K562 (cell line): ENCODE data around the gene NUDT12. TPM values are rescaled to one million over a fixed set of nuclear protein-coding genes. Genes with fewer than 3 reads are reported as not detected.
A peak's percentile ranks its signal among the peaks of the same experiment; 100 is the strongest.

Experiments
- ATAC-seq: fragments of 200-7000 bp; cut with Tn5 transposase; 3 replicates; pipeline ENCODE4 v1.9.1; 2020; ENCODE audit warnings: moderate library complexity
- Bru-seq: library from RNA; stranded (reverse); fragments of 400-500 nt; gene quantifications from one replicate; lab custom pipeline; 2021; lab: Mats Ljungman, UMichigan
- BruChase-seq, 2 experiments: library from RNA; stranded (reverse); fragments of 400-500 nt; gene quantifications; one replicate each; lab custom pipeline; 2021; lab: Mats Ljungman, UMichigan
- BruUV-seq: library from RNA; stranded (reverse); fragments of 400-500 nt; replicated peaks from 2 replicates; lab custom pipeline; 2021; lab: Mats Ljungman, UMichigan
- CTCF ChIA-PET: fragments of 300-600 bp; formaldehyde crosslinking; extraction: SDS; loops from one replicate; lab custom pipeline; 2021; ENCODE audit warnings: low intra/inter-chr PET ratio; lab: Yijun Ruan, JAX
- POLR2A ChIA-PET: fragments of 300-600, 350-650 bp; sonication (Branson Sonifier 250); formaldehyde crosslinking; extraction: SDS; loops from one replicate; lab custom pipeline; 2021; ENCODE audit warnings: antibody characterized with exemption, inconsistent platforms; lab: Yijun Ruan, JAX
- DNase-seq, 4 experiments: peaks; one replicate each; pipeline versions ENCODE4 v3.0.0 to v3.0.0-alpha.2; 2011 to 2018; ENCODE audit warnings: low spot score in 3 of 4, mixed read lengths in 3 of 4; ENCODE audit errors: extremely low read depth in 1 of 4
- FAIRE-seq: peaks from 2 replicates; lab custom pipeline; 2011; peaks lifted over from hg19 to GRCh38; lab: Jason Lieb, UNC
- H2AFZ ChIP-seq: 2 replicates; pipeline ENCODE4 v1.6.0; 2011; ENCODE audit warnings: low read depth, low read length, control low read depth, inconsistent platforms
- H3K27ac ChIP-seq: fragments of 200-600 bp; 3 replicates; pipeline ENCODE4 v1.8.0; 2011; ENCODE audit warnings: low read depth, mild to moderate bottlenecking, control low read depth, inconsistent platforms, low read length, moderate library complexity, mixed read lengths; ENCODE audit errors: extremely low read depth
- H3K27me3 ChIP-seq, 2 experiments: fragments of 300-600 bp in 1 of 2; 2 replicates in 1 of 2; 3 replicates in 1 of 2; pipeline versions ENCODE4 v1.6.0 to v1.8.0; 2011; ENCODE audit warnings: inconsistent platforms in 2 of 2, low read length in 2 of 2, mild to moderate bottlenecking in 1 of 2, mixed read lengths in 1 of 2, moderate library complexity in 1 of 2; ENCODE audit not compliant: control insufficient read depth in 2 of 2, insufficient read depth in 2 of 2
- H3K36me3 ChIP-seq: fragments of 300-600 bp; 3 replicates; pipeline ENCODE4 v1.8.0; 2011; ENCODE audit warnings: mild to moderate bottlenecking, low read length, inconsistent platforms; ENCODE audit not compliant: control insufficient read depth, insufficient read depth
- H3K4me1 ChIP-seq, 2 experiments: fragments of 200-600 bp in 1 of 2; replicated peaks in 1 of 2; 2 replicates in 1 of 2; 3 replicates in 1 of 2; pipeline versions ENCODE4 v1.5.1 to v1.8.0; 2011; ENCODE audit warnings: inconsistent platforms in 2 of 2, low read length in 2 of 2, mild to moderate bottlenecking in 1 of 2, mixed read lengths in 1 of 2, moderate library complexity in 1 of 2; ENCODE audit not compliant: control insufficient read depth in 2 of 2, insufficient read depth in 2 of 2
- H3K4me2 ChIP-seq: 2 replicates; pipeline ENCODE4 v1.6.1; 2011; ENCODE audit warnings: low read length, control low read depth, inconsistent platforms, mixed read lengths; ENCODE audit not compliant: insufficient read depth
- H3K4me3 ChIP-seq: fragments of 200-600 bp; sonication (generic), shearing (Covaris generic); 2 replicates; pipeline ENCODE4 v1.5.1; 2016; ENCODE audit warnings: control low read depth, inconsistent platforms
- H3K79me2 ChIP-seq: fragments of 200-600 bp; 3 replicates; pipeline ENCODE4 v1.8.0; 2011; ENCODE audit warnings: low read length, inconsistent platforms; ENCODE audit not compliant: control insufficient read depth, insufficient read depth
- H3K9ac ChIP-seq, 2 experiments: 2 replicates each; pipeline versions ENCODE4 v1.6.0 to v1.6.1; 2011; ENCODE audit warnings: low read depth in 2 of 2, low read length in 2 of 2, control low read depth in 1 of 2, inconsistent platforms in 1 of 2, mild to moderate bottlenecking in 1 of 2, mixed read lengths in 1 of 2; ENCODE audit not compliant: insufficient read depth in 1 of 2
- H3K9me1 ChIP-seq: one replicate; pipeline ENCODE4 v1.6.0; 2011; ENCODE audit warnings: inconsistent platforms, mild to moderate bottlenecking, low read length, moderate library complexity; ENCODE audit not compliant: control insufficient read depth, insufficient read depth
- H3K9me3 ChIP-seq: replicated peaks from 2 replicates; pipeline ENCODE4 v1.5.1; 2011; ENCODE audit warnings: low read depth, low read length, inconsistent platforms; ENCODE audit not compliant: control insufficient read depth, insufficient read depth
- H4K20me1 ChIP-seq: replicated peaks from 2 replicates; pipeline ENCODE4 v1.6.1; 2011; ENCODE audit warnings: low read length, inconsistent platforms, mixed read lengths; ENCODE audit not compliant: control insufficient read depth, insufficient read depth
- CHCHD3 ChIP-seq: fragments of 250-450 bp; sonication (Bioruptor Pico); IDR thresholded peaks from 2 replicates; pipeline ENCODE4 v2.1.2; 2022; ENCODE audit warnings: mild to moderate bottlenecking
- CREM ChIP-seq: IDR thresholded peaks from 2 replicates; pipeline ENCODE4 v1.6.1; 2014; ENCODE audit warnings: antibody characterized with exemption, low read depth
- FOXP1 ChIP-seq: sonication (generic); formaldehyde crosslinking; IDR thresholded peaks from 2 replicates; pipeline ENCODE4 v1.8.0; 2022; ENCODE audit warnings: mild to moderate bottlenecking, missing genetic modification reagents
- NFIC ChIP-seq: fragments of 450-650 bp; IDR thresholded peaks from 2 replicates; pipeline ENCODE4 v1.6.1; 2017; ENCODE audit warnings: mild to moderate bottlenecking, inconsistent platforms
- TARDBP ChIP-seq: fragments of 450-650 bp; IDR thresholded peaks from 2 replicates; pipeline ENCODE4 v1.6.1; 2016
- YY1 ChIP-seq, 3 experiments: IDR thresholded peaks; 2 replicates each; pipeline ENCODE4 v1.6.1; 2011; ENCODE audit warnings: low read length in 2 of 3, mild to moderate bottlenecking in 2 of 3, moderate library complexity in 2 of 3, borderline replicate concordance in 1 of 3, control low read depth in 1 of 3, low read depth in 1 of 3; ENCODE audit not compliant: insufficient read depth in 3 of 3, insufficient replicate concordance in 2 of 3, control insufficient read depth in 1 of 3, insufficient read length in 1 of 3; ENCODE audit errors: extremely low read depth in 1 of 3
- ZNF143 ChIP-seq: sonication (generic); formaldehyde crosslinking; IDR thresholded peaks from 2 replicates; pipeline ENCODE4 v1.9.0; 2022; ENCODE audit warnings: mild to moderate bottlenecking, missing genetic modification reagents
- ZNF274 ChIP-seq: IDR thresholded peaks from 2 replicates; pipeline ENCODE4 v1.6.1; 2011; ENCODE audit warnings: low read depth, mild to moderate bottlenecking, low read length, moderate library complexity, borderline replicate concordance
- ZNF551 ChIP-seq: fragments of 250-450 bp; sonication (Bioruptor Pico); IDR thresholded peaks from 2 replicates; pipeline ENCODE4 v1.5.0; 2021; ENCODE audit warnings: mild to moderate bottlenecking, moderate library complexity
- ZNF717 ChIP-seq: fragments of 250-450 bp; sonication (Bioruptor Pico); IDR thresholded peaks from 2 replicates; pipeline ENCODE4 v1.5.0; 2021
- WGBS: fragments of 100-300 bp; shearing (Covaris generic); methylation state at CpG from one replicate; pipeline ENCODE4 v1.1.6; 2016; ENCODE audit warnings: low coverage, mixed read lengths; ENCODE audit not compliant: insufficient coverage; ENCODE audit errors: missing lambda C conversion rate; 5-methylcytosine and 5-hydroxymethylcytosine counted together
- in situ Hi-C: fragments of 300-500 bp; cut with MboI; formaldehyde crosslinking; loops from 4 replicates; pipeline ENCODE4 v1.15.0; 2018; ENCODE audit warnings: inconsistent platforms, mixed read lengths
- intact Hi-C: fragments of 100-400 bp; cut with micrococcal nuclease; formaldehyde crosslinking; loops from 2 replicates; pipeline ENCODE4 v1.14.2; 2022
- long read RNA-seq, 3 experiments: library from polyadenylated mRNA in 2 of 3; library from RNA in 1 of 3; unstranded in 2 of 3; stranded (forward) in 1 of 3; transcript quantifications; one replicate each; pipeline ENCODE4 v2.0.0, GENCODE V29; 2019 to 2022
- polyA minus RNA-seq, 3 experiments: library from RNA; depleted of rRNA, polyadenylated mRNA; stranded (reverse); fragments of >200 nt; gene quantifications; 2 replicates each; pipeline ENCODE4 v1.2.3, GENCODE V29; 2011
- polyA plus RNA-seq, 8 experiments: library from polyadenylated mRNA; depleted of rRNA in 4 of 8; stranded (reverse) in 5 of 8; unstranded in 3 of 8; fragments of >200 nt; fragmentation: Nextera tagmentation in 2 of 8; fragmentation: Illumina TruSeq in 1 of 8; extraction: Ambion mirVana in 2 of 8; extraction: Trizol in 1 of 8; gene quantifications; 2 replicates each; pipeline versions ENCODE4 v1.2.1 to v1.2.3, GENCODE V29; 2011 to 2014; ENCODE audit warnings: inconsistent platforms in 1 of 8, missing spikeins in 1 of 8
- total RNA-seq, 7 experiments: library from RNA; depleted of rRNA in 6 of 7; stranded (reverse); fragments of >200 nt in 6 of 7; fragmentation: Illumina TruSeq in 2 of 7; extraction: Trizol in 2 of 7; gene quantifications; 2 replicates each; pipeline versions ENCODE4 v1.2.1 to v1.2.3, GENCODE V29; 2011 to 2021; ENCODE audit warnings: low replicate concordance in 1 of 7
- TF ChIP-seq, protein P1 (sequence below), 2 experiments: fragments of 450-650 bp; IDR thresholded peaks; 2 replicates each; pipeline ENCODE4 v1.6.1; 2018; ENCODE audit warnings: mild to moderate bottlenecking in 2 of 2, low read depth in 1 of 2; ENCODE audit not compliant: partially characterized antibody in 2 of 2

Gene NUDT12
- 9.3 and 41.7 TPM in 2 replicates for total RNA-seq (2011; cell fraction: chromatin; rRNA removed; ENCODE audit: low replicate concordance)
- total RNA-seq (2011; cell fraction: nucleolus; rRNA removed), result 5.3 and 9.1 TPM in 2 replicates
- 7.8 and 9.3 TPM in 2 replicates for total RNA-seq (2011; cell fraction: nucleoplasm; rRNA removed)
- total RNA-seq (2014; rRNA removed) (9.7 and 10.9 TPM in 2 replicates), total RNA-seq (2014; rRNA removed; fragmentation: Illumina TruSeq; extraction: Trizol) (22.4 and 24.4 TPM in 2 replicates), total RNA-seq (2015; rRNA removed; fragmentation: Illumina TruSeq; extraction: Trizol) (16.8 and 18.1 TPM in 2 replicates), total RNA-seq (2021) (15.5 and 17.6 TPM in 2 replicates), polyA plus RNA-seq (2011; rRNA removed) (19.6 and 27.2 TPM in 2 replicates), polyA plus RNA-seq (2014; fragmentation: Illumina TruSeq; extraction: Trizol) (18.3 and 18.5 TPM in 2 replicates), polyA plus RNA-seq (2014; fragmentation: Nextera tagmentation; extraction: Ambion mirVana) (10 to 100 TPM; 21.0 to 21.5 TPM), polyA plus RNA-seq (2014; rRNA removed) (10.9 and 12.2 TPM in 2 replicates), polyA minus RNA-seq (2011; rRNA and poly(A)+ RNA removed) (17.7 and 19.5 TPM in 2 replicates), Bru-seq, nascent RNA (percentile 78 among the genes with signal in this experiment), BruChase-seq, experiment 1, labeled RNA remaining after a 2-hour chase (percentile 76 among the genes with signal in this experiment), BruChase-seq, experiment 2, labeled RNA remaining after a 6-hour chase (percentile 80 among the genes with signal in this experiment)
- 2.0 and 5.5 TPM in 2 replicates for polyA plus RNA-seq (2011; cell fraction: cytosol; rRNA removed)
- 14.0 and 25.7 TPM in 2 replicates for polyA plus RNA-seq (2011; cell fraction: nucleus; rRNA removed)
- 10.9 and 11.2 TPM in 2 replicates for polyA plus RNA-seq (2012)
- 4.6 and 7.7 TPM in 2 replicates for polyA minus RNA-seq (2011; cell fraction: cytosol; rRNA and poly(A)+ RNA removed)
- 11.0 and 17.7 TPM in 2 replicates for polyA minus RNA-seq (2011; cell fraction: nucleus; rRNA and poly(A)+ RNA removed)
- long read RNA-seq, experiment 1, transcript NUDT12-202 (7 exons, 1,781 nt), result minor isoform, 5 of 45 reads
- long read RNA-seq, experiment 1, transcript NUDT12-201 (7 exons, 3,492 nt), result major isoform, 24 of 45 reads
- long read RNA-seq, experiment 1, partial matches to known transcripts, result 7 of 45 reads
- long read RNA-seq, experiment 1, other reads (novel, unspliced or antisense), result 9 of 45 reads
- long read RNA-seq, experiment 2, partial matches to known transcripts, result 0 of 9 reads
- long read RNA-seq, experiment 2, other reads (novel, unspliced or antisense), result 7 of 9 reads
- long read RNA-seq, experiment 3, partial matches to known transcripts, result 0 of 3 reads
- long read RNA-seq, experiment 3, other reads (novel, unspliced or antisense), result 0 of 3 reads

DNA sequence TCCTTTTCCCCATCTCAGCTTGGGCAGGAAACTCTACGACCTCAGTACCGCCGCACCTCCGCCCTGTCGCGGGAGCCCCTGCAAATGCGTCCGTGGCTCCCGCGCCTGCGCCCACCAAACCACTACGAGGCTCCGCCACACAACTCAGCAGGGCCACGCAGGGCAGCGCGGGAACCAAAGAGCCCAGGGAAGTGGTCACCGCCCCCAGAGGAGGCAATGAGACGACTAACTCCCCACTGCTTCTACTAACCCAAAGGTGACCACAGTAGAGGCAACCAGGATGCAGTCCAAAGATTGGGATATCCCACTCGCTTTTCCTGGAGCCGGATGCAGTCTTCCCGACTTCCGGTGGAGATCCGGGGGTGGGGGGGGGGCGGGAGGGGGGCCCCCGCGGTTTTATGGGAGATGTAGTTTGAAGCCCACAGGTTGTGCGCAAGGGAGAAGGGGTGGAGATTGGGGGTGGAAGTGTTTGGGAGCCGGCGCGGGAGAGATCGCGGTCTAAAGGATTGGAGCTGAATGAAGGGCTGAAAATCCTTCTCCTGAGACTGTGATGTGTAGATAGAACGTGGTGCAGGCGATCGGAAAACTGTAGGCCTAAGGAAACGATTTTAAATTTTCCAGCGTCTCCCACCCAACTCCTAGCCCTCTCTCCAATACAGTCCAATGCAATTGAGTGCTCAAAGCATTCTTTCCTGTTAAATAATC, at the start of gene NUDT12:
TSS of gene NUDT12 (minus strand) at position 337 of the 705 bp plus-strand sequence. CDS start 2,541 bp downstream, outside the sequence.
- H3K9ac ChIP-seq, result peak within 1 kb of the TSS; percentile 77 to 91
- H3K4me3 ChIP-seq, result peak within 1 kb of the TSS; percentile 85
- TF ChIP-seq ZNF551 (CRISPR knock-in tag) (no peak), YY1 (IDR thresholded peaks at IDR 0.05; ENCODE audit: borderline replicate concordance in 1 of 3, control insufficient read depth in 1 of 3, extremely low read depth in 1 of 3, insufficient read depth in 3 of 3, insufficient read length in 1 of 3, insufficient replicate concordance in 2 of 3, low read depth in 1 of 3, low read length in 2 of 3) (peak in 1 of 3 experiments; percentile 41), ZNF717 (CRISPR knock-in tag) (no peak), CREM (0 out of 2 replicates have a peak, but pooled peaks have one; percentile 4), TARDBP (no peak), ZNF143 (CRISPR knock-in tag) (peak; percentile 69), CHCHD3 (no peak), NFIC (peak; percentile 27; the same call in 1 of the 2 replicates), ZNF274 (no peak), FOXP1 (CRISPR knock-in tag) (no peak)
- TF ChIP-seq, protein P1, sequence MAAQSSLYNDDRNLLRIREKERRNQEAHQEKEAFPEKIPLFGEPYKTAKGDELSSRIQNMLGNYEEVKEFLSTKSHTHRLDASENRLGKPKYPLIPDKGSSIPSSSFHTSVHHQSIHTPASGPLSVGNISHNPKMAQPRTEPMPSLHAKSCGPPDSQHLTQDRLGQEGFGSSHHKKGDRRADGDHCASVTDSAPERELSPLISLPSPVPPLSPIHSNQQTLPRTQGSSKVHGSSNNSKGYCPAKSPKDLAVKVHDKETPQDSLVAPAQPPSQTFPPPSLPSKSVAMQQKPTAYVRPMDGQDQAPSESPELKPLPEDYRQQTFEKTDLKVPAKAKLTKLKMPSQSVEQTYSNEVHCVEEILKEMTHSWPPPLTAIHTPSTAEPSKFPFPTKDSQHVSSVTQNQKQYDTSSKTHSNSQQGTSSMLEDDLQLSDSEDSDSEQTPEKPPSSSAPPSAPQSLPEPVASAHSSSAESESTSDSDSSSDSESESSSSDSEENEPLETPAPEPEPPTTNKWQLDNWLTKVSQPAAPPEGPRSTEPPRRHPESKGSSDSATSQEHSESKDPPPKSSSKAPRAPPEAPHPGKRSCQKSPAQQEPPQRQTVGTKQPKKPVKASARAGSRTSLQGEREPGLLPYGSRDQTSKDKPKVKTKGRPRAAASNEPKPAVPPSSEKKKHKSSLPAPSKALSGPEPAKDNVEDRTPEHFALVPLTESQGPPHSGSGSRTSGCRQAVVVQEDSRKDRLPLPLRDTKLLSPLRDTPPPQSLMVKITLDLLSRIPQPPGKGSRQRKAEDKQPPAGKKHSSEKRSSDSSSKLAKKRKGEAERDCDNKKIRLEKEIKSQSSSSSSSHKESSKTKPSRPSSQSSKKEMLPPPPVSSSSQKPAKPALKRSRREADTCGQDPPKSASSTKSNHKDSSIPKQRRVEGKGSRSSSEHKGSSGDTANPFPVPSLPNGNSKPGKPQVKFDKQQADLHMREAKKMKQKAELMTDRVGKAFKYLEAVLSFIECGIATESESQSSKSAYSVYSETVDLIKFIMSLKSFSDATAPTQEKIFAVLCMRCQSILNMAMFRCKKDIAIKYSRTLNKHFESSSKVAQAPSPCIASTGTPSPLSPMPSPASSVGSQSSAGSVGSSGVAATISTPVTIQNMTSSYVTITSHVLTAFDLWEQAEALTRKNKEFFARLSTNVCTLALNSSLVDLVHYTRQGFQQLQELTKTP (IDR thresholded peaks at IDR 0.05; ENCODE audit: low read depth in 1 of 2, partially characterized antibody in 2 of 2), result peak in 1 of 2 experiments; percentile 8

More for the DNA sequence above, at the start of gene NUDT12:
- DNase-seq, result peak; percentile 82 to 90 (median 89)
- under 1% methylated on average over 30 of the region's 37 CpGs for WGBS
- intact Hi-C loops, result loop anchor here (10.0 kb wide), 1 partner anchor 308 kb away; the partner anchor contains the start of gene MACIR
- FAIRE-seq, result peak; percentile 61
- Histone ChIP-seq H3K9me3 (no peaks in the 10 kb centered on the region), H3K79me2 (peaks cover 17% of the 10 kb centered on the region), H3K27me3 (no peaks in the 10 kb centered on the region), H3K36me3 (peaks cover 6% of the 10 kb centered on the region; the same call in 2 of the 3 replicates), H3K4me2 (peak within 1 kb of the TSS; percentile 86), H3K4me1 (peaks cover 0 to 7% of the 10 kb centered on the region in 2 experiments; a peak in 3 of 5 replicates), H2AFZ (peak within 1 kb of the TSS; percentile 99), H3K9me1 (no peaks in the 10 kb centered on the region), H3K27ac (peak within 1 kb of the TSS; percentile 91), H4K20me1 (no peaks in the 10 kb centered on the region)
- BruUV-seq, result no TSS peak
- in situ Hi-C loops, result no loop called here
- ChIA-PET CTCF (no interaction called here), POLR2A (interaction anchor here (0.6 kb wide), 1 partner anchor 25 kb away, joined by 3 read pairs; no protein-coding TSS in a partner anchor)
- peak; percentile 95 for ATAC-seq
